GM12873 (cell line): Measurements from ENCODE around the gene PRSS53.

ENCODE experiments used
- TF ChIP-seq, protein P1 (sequence below): IDR thresholded peaks from 2 replicates; pipeline ENCODE4 v1.5.1; 2012; ENCODE audit warnings: low read depth, mild to moderate bottlenecking, moderate library complexity, low read length, control low read depth; ENCODE audit not compliant: insufficient read depth; ENCODE audit errors: missing control alignments

PRSS53 gene

GRCh38 chr16:31086629-31086906, 2.2 kb downstream of the PRSS53 start:
- TF ChIP-seq, protein P1, sequence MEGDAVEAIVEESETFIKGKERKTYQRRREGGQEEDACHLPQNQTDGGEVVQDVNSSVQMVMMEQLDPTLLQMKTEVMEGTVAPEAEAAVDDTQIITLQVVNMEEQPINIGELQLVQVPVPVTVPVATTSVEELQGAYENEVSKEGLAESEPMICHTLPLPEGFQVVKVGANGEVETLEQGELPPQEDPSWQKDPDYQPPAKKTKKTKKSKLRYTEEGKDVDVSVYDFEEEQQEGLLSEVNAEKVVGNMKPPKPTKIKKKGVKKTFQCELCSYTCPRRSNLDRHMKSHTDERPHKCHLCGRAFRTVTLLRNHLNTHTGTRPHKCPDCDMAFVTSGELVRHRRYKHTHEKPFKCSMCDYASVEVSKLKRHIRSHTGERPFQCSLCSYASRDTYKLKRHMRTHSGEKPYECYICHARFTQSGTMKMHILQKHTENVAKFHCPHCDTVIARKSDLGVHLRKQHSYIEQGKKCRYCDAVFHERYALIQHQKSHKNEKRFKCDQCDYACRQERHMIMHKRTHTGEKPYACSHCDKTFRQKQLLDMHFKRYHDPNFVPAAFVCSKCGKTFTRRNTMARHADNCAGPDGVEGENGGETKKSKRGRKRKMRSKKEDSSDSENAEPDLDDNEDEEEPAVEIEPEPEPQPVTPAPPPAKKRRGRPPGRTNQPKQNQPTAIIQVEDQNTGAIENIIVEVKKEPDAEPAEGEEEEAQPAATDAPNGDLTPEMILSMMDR, result no peak

DNA sequence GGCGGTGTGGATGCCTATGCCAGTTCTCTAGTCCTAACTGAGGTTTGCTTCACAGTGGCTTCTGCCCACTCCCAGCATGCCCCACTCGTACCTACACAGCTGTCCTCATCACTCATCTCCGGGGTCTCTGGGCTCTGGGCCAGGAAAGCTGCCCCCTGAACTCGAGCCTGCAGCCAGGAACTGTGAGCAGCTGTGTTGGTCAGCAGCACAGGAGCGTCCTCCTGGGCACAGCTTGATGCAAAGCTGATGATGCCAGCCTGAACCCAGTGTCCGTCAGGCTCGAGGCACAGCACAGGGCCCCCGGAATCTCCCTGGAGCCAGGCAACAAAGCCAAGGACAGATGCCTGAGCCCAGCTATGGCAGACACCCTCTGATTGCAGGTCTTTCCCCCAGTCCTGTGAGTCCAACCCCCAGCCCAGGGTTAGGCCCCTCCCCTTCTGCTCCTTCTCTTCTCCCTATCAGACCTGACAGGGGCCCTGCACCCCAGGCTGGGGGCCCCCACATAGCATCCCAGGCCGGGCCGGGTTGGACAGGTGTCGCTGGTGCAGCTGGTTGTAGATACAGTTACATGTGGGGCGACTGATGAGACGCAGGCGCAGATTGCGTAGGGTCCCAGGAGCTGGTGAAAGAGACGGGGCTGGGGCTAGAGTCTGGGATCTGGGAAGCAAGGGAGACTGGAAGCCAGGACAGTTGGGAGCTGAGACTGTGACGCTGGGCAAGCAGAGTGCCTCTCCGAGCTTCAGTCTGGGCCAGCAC, 2.7 kb downstream of the PRSS53 start:
- TF ChIP-seq, protein P1, result no peak

DNA sequence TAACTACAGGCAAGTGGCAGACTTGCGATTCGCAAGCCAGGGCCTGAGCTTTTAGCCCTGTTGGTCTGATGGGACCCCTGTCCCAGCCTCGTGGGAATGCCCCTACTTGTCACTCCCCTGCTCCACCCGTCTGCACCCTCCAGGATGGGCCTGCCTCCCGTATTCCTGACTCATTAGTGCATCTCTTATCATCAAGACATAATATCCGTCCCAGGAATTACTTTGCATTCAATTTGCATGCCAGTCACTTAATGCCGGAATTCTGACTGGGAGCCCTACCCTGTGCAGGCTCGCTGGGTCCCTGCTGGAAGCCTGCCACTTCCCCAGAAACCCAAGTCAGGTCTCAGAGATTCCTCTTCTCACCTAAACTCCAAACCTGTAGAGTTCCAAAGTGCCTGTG, 3.3 kb downstream of the PRSS53 start:
- TF ChIP-seq, protein P1, result no peak

- TF ChIP-seq, protein P1, result no peak
Observed at GRCh38 chr16:31084584-31085302, 4.0 kb downstream of the PRSS53 start.

DNA sequence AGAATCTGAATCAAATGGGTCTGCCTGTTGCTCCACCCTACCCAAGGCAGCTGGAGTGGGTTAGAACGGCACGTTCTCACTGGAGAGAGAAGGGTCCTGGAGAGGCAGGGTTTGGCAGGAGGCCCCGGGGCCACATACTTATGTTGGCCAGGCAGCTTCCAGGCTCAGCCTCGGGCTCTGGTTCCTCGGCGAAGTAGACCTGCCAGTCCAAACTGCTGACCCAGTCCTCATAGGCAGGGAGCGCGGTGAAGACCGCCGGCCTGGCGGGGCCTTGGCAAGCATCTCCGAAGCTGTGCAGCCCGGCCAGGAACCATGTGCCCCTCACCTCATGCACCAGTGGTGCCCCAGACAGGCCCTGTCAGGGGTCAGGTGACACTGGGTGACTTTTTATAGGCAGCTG, 4.8 kb downstream of the PRSS53 start:
- TF ChIP-seq, protein P1, result no peak

DNA sequence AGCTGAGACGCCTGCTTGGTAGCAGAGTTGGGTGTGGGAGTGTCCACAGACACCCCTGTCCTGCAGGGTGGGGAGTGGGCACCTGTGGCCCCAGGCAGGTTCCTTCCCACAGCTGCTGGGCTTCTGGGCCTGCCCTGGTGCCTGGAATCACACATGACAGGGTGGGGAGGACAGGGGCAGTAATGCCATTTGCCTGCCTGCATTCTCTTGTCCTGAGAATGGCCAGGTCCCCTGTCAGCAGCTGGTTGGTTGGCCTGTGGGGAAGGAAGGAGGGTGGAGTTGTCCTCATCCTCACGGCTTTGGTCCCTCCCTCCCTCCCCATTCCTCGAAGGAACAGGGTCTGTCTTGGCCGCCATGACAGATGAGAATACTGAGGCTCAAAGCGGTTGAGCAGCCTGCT, 5.2 kb downstream of the PRSS53 start:
- TF ChIP-seq, protein P1, result no peak

- TF ChIP-seq, protein P1, result no peak
Observed at GRCh38 chr16:31083081-31083480, 5.7 kb downstream of the PRSS53 start.
